HEK293T (cell line): Measurements from ENCODE around the gene C10orf95.

Experiments used
- CTCF ChIA-PET: fragments of 350-600 bp; formaldehyde crosslinking; extraction: SDS; loops from one replicate; lab custom pipeline; 2021; ENCODE audit warnings: antibody characterized with exemption, inconsistent platforms; lab: Yijun Ruan, JAX
- POLR2A ChIA-PET: fragments of 350-600 bp; formaldehyde crosslinking; extraction: SDS; loops from one replicate; lab custom pipeline; 2020; ENCODE audit warnings: antibody characterized with exemption, inconsistent platforms; lab: Yijun Ruan, JAX
- DNase-seq: peaks from one replicate; pipeline ENCODE4 v3.0.0; 2012; ENCODE audit warnings: mixed read lengths; ENCODE audit errors: extremely low spot score
- ARNT ChIP-seq: fragments of 450-650 bp; IDR thresholded peaks from 2 replicates; pipeline ENCODE4 v1.6.1; 2017; ENCODE audit warnings: mild to moderate bottlenecking
- BHLHE40 ChIP-seq: fragments of 450-650 bp; IDR thresholded peaks from 2 replicates; pipeline ENCODE4 v1.6.1; 2016; ENCODE audit warnings: mild to moderate bottlenecking, moderate library complexity, borderline replicate concordance
- CTBP1 ChIP-seq: fragments of 450-650 bp; IDR thresholded peaks from 2 replicates; pipeline ENCODE4 v1.6.1; 2016; ENCODE audit warnings: borderline replicate concordance
- ELF4 ChIP-seq: fragments of 450-650 bp; IDR thresholded peaks from 2 replicates; pipeline ENCODE4 v1.6.1; 2017; ENCODE audit warnings: antibody characterized with exemption
- FOXA1 ChIP-seq: fragments of 450-650 bp; IDR thresholded peaks from 2 replicates; pipeline ENCODE4 v1.6.1; 2016; ENCODE audit warnings: mild to moderate bottlenecking
- FOXK2 ChIP-seq: fragments of 450-650 bp; IDR thresholded peaks from 2 replicates; pipeline ENCODE4 v1.6.1; 2016; ENCODE audit warnings: mild to moderate bottlenecking
- FOXM1 ChIP-seq: fragments of 450-650 bp; IDR thresholded peaks from 2 replicates; pipeline ENCODE4 v1.6.1; 2017; ENCODE audit warnings: mild to moderate bottlenecking, borderline replicate concordance
- HDGF ChIP-seq: fragments of 450-650 bp; IDR thresholded peaks from 2 replicates; pipeline ENCODE4 v1.6.1; 2017; ENCODE audit warnings: antibody characterized with exemption, borderline replicate concordance
- L3MBTL2 ChIP-seq: fragments of 450-650 bp; conservative IDR thresholded peaks from 2 replicates; pipeline ENCODE4 v1.6.1; 2016; ENCODE audit warnings: mild to moderate bottlenecking
- LEF1 ChIP-seq: fragments of 450-650 bp; IDR thresholded peaks from 2 replicates; pipeline ENCODE4 v1.6.1; 2017; ENCODE audit warnings: mild to moderate bottlenecking, borderline replicate concordance
- NFRKB ChIP-seq: fragments of 450-650 bp; IDR thresholded peaks from 2 replicates; pipeline ENCODE4 v1.6.1; 2016; ENCODE audit warnings: mild to moderate bottlenecking, moderate library complexity
- PKNOX1 ChIP-seq: fragments of 450-650 bp; IDR thresholded peaks from 2 replicates; pipeline ENCODE4 v1.6.1; 2016
- SP1 ChIP-seq: fragments of 450-650 bp; IDR thresholded peaks from 2 replicates; pipeline ENCODE4 v1.6.1; 2017
- SUZ12 ChIP-seq: fragments of 450-650 bp; IDR thresholded peaks from 2 replicates; pipeline ENCODE4 v1.6.1; 2016; ENCODE audit warnings: mild to moderate bottlenecking
- TARDBP ChIP-seq: fragments of 450-650 bp; IDR thresholded peaks from 2 replicates; pipeline ENCODE4 v1.6.1; 2016
- ZNF384 ChIP-seq: fragments of 450-650 bp; IDR thresholded peaks from 2 replicates; pipeline ENCODE4 v1.6.1; 2016

C10orf95 gene

GRCh38 chr10:102479651-102480050 lies 28.3 kb upstream of the C10orf95 start:
- CTCF ChIA-PET = interaction anchor here (0.8 to 2.0 kb wide), 9 partner anchors 17 to 104 kb away, joined by 3 to 8 read pairs (median 4); partner anchors contain the start of genes C10orf95 and NFKB2
- DNase-seq = no peak
- POLR2A ChIA-PET = interaction anchor here (0.7 to 1.8 kb wide), 7 partner anchors 18 to 104 kb away, joined by 3 to 6 read pairs (median 4); partner anchors contain the start of gene C10orf95
- TF ChIP-seq SP1 = no peak
- TF ChIP-seq HDGF = no peak
- no peak for TF ChIP-seq ARNT
- no peak for TF ChIP-seq TARDBP
- TF ChIP-seq ELF4 = no peak
- TF ChIP-seq FOXK2 = no peak
- TF ChIP-seq CTBP1 = no peak
- TF ChIP-seq SUZ12 = no peak
- TF ChIP-seq ZNF384 = no peak
- TF ChIP-seq L3MBTL2 = no peak
- TF ChIP-seq NFRKB = no peak

- TF ChIP-seq NFRKB = no peak
- no peak for TF ChIP-seq ARNT
- no peak for TF ChIP-seq HDGF
- TF ChIP-seq L3MBTL2 = no peak
- no peak for TF ChIP-seq ZNF384
- no peak for TF ChIP-seq SUZ12
- no peak for TF ChIP-seq FOXK2
- TF ChIP-seq TARDBP = no peak
- no peak for TF ChIP-seq FOXA1
- no peak for TF ChIP-seq SP1
- TF ChIP-seq FOXM1 = no peak
- TF ChIP-seq BHLHE40 = no peak
- no peak for TF ChIP-seq LEF1
- TF ChIP-seq ELF4 = no peak
- no peak for TF ChIP-seq CTBP1
- TF ChIP-seq PKNOX1 = no peak
- ChIA-PET POLR2A (interaction anchor here (0.9 kb wide), 1 partner anchor 82 kb away, joined by 3 read pairs; the partner anchor contains the start of gene NFKB2), CTCF (interaction anchor here (0.5 kb wide), 1 partner anchor 28 kb away, joined by 3 read pairs; no protein-coding TSS in a partner anchor)
- no peak for DNase-seq
These were observed 25.3 kb upstream of the C10orf95 start for GRCh38 chr10:102476466-102477141.

- ChIA-PET POLR2A (no interaction called here), CTCF (no interaction called here)
- TF ChIP-seq BHLHE40 = no peak
- no peak for TF ChIP-seq ARNT
- TF ChIP-seq L3MBTL2 = no peak
- TF ChIP-seq HDGF = no peak
- no peak for TF ChIP-seq SUZ12
- no peak for TF ChIP-seq TARDBP
- TF ChIP-seq FOXA1 = no peak
- no peak for TF ChIP-seq SP1
- no peak for DNase-seq
These were observed 24.2 kb upstream of the C10orf95 start for GRCh38 chr10:102475451-102476040.

- POLR2A ChIA-PET = no interaction called here
These were observed 22.3 kb upstream of the C10orf95 start for GRCh38 chr10:102473445-102474331.

GRCh38 chr10:102470579-102471546 lies 19.5 kb upstream of the C10orf95 start:
- TF ChIP-seq TARDBP (no peak), BHLHE40 (no peak), FOXK2 (no peak), LEF1 (no peak), CTBP1 (no peak), ARNT (no peak), L3MBTL2 (no peak), NFRKB (no peak), SUZ12 (no peak), HDGF (no peak), ELF4 (no peak), FOXA1 (no peak), PKNOX1 (no peak), FOXM1 (no peak), SP1 (no peak), ZNF384 (no peak)
- no peak for DNase-seq
- CTCF ChIA-PET = no interaction called here
- POLR2A ChIA-PET = interaction anchor here (0.6 to 1.9 kb wide), 4 partner anchors 8 to 21 kb away, joined by 3 to 6 read pairs (median 4); no protein-coding TSS in a partner anchor

More at GRCh38 chr10:102473445-102474331, 22.3 kb upstream of the C10orf95 start:
- no peak for DNase-seq
- TF ChIP-seq CTBP1 (no peak), HDGF (no peak), NFRKB (no peak), L3MBTL2 (no peak), ZNF384 (no peak), FOXK2 (no peak), TARDBP (no peak), ARNT (no peak), SP1 (no peak), BHLHE40 (no peak), LEF1 (no peak)
- CTCF ChIA-PET = interaction anchor here (1.4 kb wide), 1 partner anchor 80 kb away, joined by 3 read pairs; no protein-coding TSS in a partner anchor
